ENCODE measurements around the gene TMA7B. TPM values are rescaled to one million over a fixed set of nuclear protein-coding genes. Genes with fewer than 3 reads are reported as not detected.

Gene TMA7B
- total RNA-seq, 4 donors from 2014 or later, result 0.27 TPM; not detected in 3

DNA sequence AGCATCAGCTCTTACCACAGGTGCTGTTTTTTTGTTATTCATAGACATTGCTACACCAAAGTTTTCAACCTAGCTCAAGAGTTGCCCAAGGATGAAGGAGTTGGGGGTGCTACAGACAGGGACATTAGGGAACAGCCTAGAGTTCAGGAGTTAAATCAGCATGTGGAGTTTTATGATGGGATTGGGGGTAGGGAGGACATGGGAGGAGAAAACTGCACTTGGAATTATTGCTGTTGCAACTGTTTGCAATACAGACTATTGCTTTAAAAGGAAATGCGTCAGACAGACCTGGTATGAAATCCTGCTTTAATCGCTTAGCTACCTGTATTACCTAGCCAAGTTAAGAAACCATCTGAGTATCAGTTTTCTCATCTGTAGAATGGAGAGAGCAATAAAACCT lies 6.3 kb downstream of the TMA7B start:
- intact Hi-C loops (cut with DNase I; ENCODE audit: low total_unique reads), result no loop called here
- no peak for TF ChIP-seq POLR2A (IDR thresholded peaks at IDR 0.05)
- TF ChIP-seq, protein P1, sequence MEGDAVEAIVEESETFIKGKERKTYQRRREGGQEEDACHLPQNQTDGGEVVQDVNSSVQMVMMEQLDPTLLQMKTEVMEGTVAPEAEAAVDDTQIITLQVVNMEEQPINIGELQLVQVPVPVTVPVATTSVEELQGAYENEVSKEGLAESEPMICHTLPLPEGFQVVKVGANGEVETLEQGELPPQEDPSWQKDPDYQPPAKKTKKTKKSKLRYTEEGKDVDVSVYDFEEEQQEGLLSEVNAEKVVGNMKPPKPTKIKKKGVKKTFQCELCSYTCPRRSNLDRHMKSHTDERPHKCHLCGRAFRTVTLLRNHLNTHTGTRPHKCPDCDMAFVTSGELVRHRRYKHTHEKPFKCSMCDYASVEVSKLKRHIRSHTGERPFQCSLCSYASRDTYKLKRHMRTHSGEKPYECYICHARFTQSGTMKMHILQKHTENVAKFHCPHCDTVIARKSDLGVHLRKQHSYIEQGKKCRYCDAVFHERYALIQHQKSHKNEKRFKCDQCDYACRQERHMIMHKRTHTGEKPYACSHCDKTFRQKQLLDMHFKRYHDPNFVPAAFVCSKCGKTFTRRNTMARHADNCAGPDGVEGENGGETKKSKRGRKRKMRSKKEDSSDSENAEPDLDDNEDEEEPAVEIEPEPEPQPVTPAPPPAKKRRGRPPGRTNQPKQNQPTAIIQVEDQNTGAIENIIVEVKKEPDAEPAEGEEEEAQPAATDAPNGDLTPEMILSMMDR (IDR thresholded peaks at IDR 0.05), result no peak
- no peak overlapping the region for H3K4me3 ChIP-seq (ENCODE audit: low read depth, poor library complexity, severe bottlenecking)
- DNase-seq (ENCODE audit: low spot score in 2 of 2), result no peak
- 77 to 85% methylated on average over 2 of the region's 2 CpGs for WGBS, 2 donors

DNA sequence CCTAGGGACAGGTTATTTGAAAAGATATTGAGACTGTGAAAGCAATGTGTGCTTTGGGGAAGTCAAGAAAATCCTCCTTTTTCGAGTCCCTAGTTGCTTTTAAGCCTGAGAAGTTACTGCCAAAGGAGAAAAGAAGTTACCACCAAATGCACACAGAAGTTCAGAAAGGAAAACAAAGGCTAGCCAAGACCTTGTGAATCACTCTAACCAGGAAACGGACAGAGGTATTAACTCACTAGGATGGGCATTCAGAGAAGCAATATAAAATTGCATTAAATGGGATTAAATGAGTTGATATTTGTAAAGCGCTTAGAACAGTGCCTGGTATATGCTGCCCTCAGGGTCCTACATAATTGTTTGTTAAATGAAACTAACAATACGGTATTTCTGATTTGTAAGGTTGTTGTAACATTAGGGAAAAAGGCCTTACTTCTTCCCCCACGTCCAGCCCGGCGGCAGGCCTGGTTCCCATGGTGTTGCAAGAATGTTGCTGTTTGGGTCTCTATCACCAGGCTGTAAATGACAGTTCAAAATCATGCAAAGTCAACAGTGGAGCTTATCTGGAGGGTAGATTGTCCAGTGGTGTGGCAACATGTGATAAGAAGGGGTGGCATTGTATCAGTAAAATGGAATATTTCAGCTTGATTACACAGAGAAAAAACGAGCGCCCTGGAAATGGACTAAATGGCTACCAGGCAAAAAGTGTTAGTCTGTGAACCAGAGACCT lies 7.1 kb downstream of the TMA7B start:
- intact Hi-C loops (cut with DNase I; ENCODE audit: low total_unique reads), result no loop called here
- no peak for DNase-seq (ENCODE audit: low spot score in 2 of 2)
- TF ChIP-seq, protein P1 (IDR thresholded peaks at IDR 0.05), result no peak
- no peak for TF ChIP-seq POLR2A (IDR thresholded peaks at IDR 0.05)
- no peak overlapping the region for H3K4me3 ChIP-seq (ENCODE audit: low read depth, poor library complexity, severe bottlenecking)
- 76 to 79% methylated on average over 9 of the region's 9 CpGs for WGBS, 2 donors

DNA sequence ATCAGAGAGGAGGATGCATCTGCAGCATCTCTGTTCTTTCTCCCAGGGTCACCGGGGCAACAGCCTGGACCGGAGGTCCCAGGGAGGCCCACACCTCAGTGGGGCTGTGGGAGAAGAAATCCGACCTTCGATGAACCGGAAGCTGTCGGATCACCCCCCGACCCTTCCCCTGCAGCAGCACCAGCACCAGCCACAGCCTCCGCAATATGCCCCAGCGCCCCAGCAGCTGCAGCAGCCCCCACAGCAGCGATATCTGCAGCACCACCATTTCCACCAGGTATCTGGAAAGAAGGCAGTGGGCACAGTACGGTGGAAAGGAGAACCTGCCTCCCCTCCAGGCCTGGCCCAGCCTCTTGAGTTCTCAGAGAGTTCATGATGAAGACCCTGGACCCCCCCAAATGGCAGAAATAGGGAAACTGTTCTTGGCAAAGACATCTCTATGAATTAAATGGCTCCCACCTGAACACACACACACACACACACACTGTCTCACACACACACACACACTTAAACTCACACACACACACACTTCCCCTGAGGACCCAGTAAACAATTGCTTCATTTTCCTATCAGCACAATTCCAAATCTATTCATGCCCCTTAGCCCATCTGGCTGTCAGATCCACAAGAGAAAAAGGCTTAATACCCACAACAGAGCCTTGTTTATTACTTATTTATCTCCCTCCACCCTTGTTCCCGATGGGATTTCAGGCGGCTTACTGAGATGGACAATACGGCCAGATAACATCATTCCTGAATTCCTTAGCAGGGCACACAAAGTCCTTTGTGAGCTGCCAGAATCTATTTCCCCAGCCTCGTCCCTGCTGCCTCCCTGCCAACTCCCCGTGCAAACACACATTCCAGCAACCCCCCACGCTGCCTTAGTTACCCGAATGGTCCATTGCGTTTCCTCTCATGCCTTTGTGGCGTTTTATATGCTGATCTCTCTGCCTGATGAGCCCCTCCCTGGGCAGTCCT lies 8.1 kb downstream of the TMA7B start:
- TF ChIP-seq, protein P1 (IDR thresholded peaks at IDR 0.05), result no peak
- no peak for TF ChIP-seq POLR2A (IDR thresholded peaks at IDR 0.05)
- H3K4me3 ChIP-seq (ENCODE audit: low read depth, poor library complexity, severe bottlenecking), result no peak overlapping the region
- WGBS, 2 donors, result 66 to 71% methylated on average over 20 of the region's 20 CpGs
- DNase-seq (ENCODE audit: low spot score in 2 of 2), result no peak
- intact Hi-C loops (cut with DNase I; ENCODE audit: low total_unique reads), result no loop called here

DNA sequence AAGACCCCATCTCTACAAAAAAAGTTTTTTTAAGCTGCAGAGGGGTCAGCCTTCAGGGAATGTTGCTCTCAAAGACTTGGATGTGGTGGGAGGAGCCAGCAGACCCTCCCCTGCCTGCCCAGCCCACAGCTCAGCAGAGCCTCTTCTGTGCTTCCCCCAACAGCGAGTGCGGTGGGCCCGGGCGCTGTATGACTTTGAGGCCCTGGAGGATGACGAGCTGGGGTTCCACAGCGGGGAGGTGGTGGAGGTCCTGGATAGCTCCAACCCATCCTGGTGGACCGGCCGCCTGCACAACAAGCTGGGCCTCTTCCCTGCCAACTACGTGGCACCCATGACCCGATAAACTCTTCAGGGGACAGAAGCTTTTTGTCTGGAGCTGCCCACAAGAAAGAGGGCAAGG lies 10.5 kb downstream of the TMA7B start:
- TF ChIP-seq POLR2A (IDR thresholded peaks at IDR 0.05), result no peak
- TF ChIP-seq, protein P1 (IDR thresholded peaks at IDR 0.05), result no peak
- DNase-seq (ENCODE audit: low spot score in 2 of 2), result no peak
- WGBS, 2 donors, result 92 to 95% methylated on average over 10 of the region's 10 CpGs
- intact Hi-C loops (cut with DNase I; ENCODE audit: low total_unique reads), result no loop called here
- no peak overlapping the region for H3K4me3 ChIP-seq (ENCODE audit: low read depth, poor library complexity, severe bottlenecking)

DNA sequence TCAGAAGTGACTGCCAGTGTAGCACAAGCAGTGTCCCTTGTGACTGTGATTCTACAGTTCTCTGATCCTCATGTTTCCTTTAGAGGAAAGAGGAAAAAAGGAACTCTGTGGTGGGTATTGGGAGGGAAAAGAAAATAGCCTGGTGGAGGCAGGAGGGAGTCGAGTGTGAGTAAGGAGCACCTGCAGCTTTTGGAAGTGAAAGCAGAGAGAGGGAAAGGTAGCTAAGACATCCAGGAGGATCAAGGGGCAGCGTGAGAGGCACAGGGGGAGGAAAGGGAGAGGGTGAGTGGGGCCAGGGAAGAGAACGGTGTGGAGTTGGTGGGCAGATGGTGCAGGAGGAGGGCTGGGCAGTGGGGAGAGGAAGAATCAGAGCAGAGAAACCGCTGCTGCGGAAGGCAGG lies 12.4 kb downstream of the TMA7B start:
- TF ChIP-seq, protein P1 (IDR thresholded peaks at IDR 0.05), result no peak
- TF ChIP-seq POLR2A (IDR thresholded peaks at IDR 0.05), result no peak
- no peak for DNase-seq (ENCODE audit: low spot score in 2 of 2)
- 61 to 63% methylated on average over 5 of the region's 5 CpGs for WGBS, 2 donors
- no peak overlapping the region for H3K4me3 ChIP-seq (ENCODE audit: low read depth, poor library complexity, severe bottlenecking)
- intact Hi-C loops (cut with DNase I; ENCODE audit: low total_unique reads), result no loop called here
